SK-N-SH (cell line): Measurements from ENCODE around the gene GGA2. TPM values are rescaled to one million over a fixed set of nuclear protein-coding genes. Genes with fewer than 3 reads are reported as not detected.

Source experiments
- CTCF ChIA-PET: fragments of 300-600, 350-600 bp; formaldehyde crosslinking; extraction: SDS; loops from one replicate; lab custom pipeline; 2021; lab: Yijun Ruan, JAX
- POLR2A ChIA-PET: fragments of 350-600 bp; sonication (Branson Sonifier 250); formaldehyde crosslinking; extraction: SDS; loops from one replicate; lab custom pipeline; 2020; ENCODE audit warnings: antibody characterized with exemption, inconsistent platforms; lab: Yijun Ruan, JAX
- DNase-seq: peaks from one replicate; pipeline ENCODE4 v3.0.0; 2012
- H2AFZ ChIP-seq: fragments of 200-600 bp; sonication (generic); 2 replicates; pipeline ENCODE4 v1.8.1; 2016; ENCODE audit warnings: antibody characterized with exemption, mild to moderate bottlenecking, low read depth
- H3F3A ChIP-seq: fragments of 200-600 bp; sonication (generic); replicated peaks from 2 replicates; pipeline ENCODE3; 2016; ENCODE audit warnings: antibody characterized with exemption, mild to moderate bottlenecking; ENCODE audit not compliant: insufficient read depth
- H3K27ac ChIP-seq, 2 experiments: fragments of 200-500 bp in 1 of 2; fragments of 200-600 bp in 1 of 2; sonication (Bioruptor generic) in 1 of 2; sonication (generic), shearing (Covaris generic) in 1 of 2; 2 replicates each; pipeline versions ENCODE4 v1.5.1 to v1.6.1; 2014 to 2016; ENCODE audit warnings: low read depth in 2 of 2, inconsistent platforms in 1 of 2, low read length in 1 of 2, mild to moderate bottlenecking in 1 of 2, mixed read lengths in 1 of 2
- H3K27me3 ChIP-seq: fragments of 200-600 bp; sonication (generic), shearing (Covaris generic); 2 replicates; pipeline ENCODE4 v1.6.1; 2016; ENCODE audit warnings: mixed run types; ENCODE audit not compliant: insufficient read depth
- H3K36me3 ChIP-seq, 2 experiments: fragments of 200-500 bp in 1 of 2; fragments of 200-600 bp in 1 of 2; sonication (Bioruptor generic) in 1 of 2; sonication (generic) in 1 of 2; replicated peaks in 1 of 2; 2 replicates each; pipeline versions ENCODE3 to v1.5.1; 2014 to 2016; ENCODE audit warnings: low read length in 1 of 2, mild to moderate bottlenecking in 1 of 2; ENCODE audit not compliant: insufficient read depth in 2 of 2, control insufficient read depth in 1 of 2
- H3K4me1 ChIP-seq, 2 experiments: fragments of 200-500 bp in 1 of 2; fragments of 200-600 bp in 1 of 2; sonication (Bioruptor generic) in 1 of 2; sonication (generic), shearing (Covaris generic) in 1 of 2; 2 replicates each; pipeline versions ENCODE4 v1.5.1 to v1.6.1; 2014 to 2016; ENCODE audit warnings: low read depth in 1 of 2, low read length in 1 of 2, mixed run types in 1 of 2; ENCODE audit not compliant: insufficient read depth in 2 of 2, control insufficient read depth in 1 of 2
- H3K4me2 ChIP-seq: fragments of 200-600 bp; sonication (generic), shearing (Covaris generic); 2 replicates; pipeline ENCODE4 v1.6.1; 2017; ENCODE audit warnings: mixed run types
- H3K4me3 ChIP-seq, 2 experiments: fragments of 200-500 bp in 1 of 2; fragments of 200-600 bp in 1 of 2; sonication (Bioruptor generic) in 1 of 2; sonication (generic), shearing (Covaris generic) in 1 of 2; 2 replicates each; pipeline versions ENCODE4 v1.5.1 to v1.8.1; 2014 to 2016; ENCODE audit warnings: low read depth in 2 of 2, inconsistent platforms in 1 of 2, low read length in 1 of 2, mild to moderate bottlenecking in 1 of 2, mixed read lengths in 1 of 2, moderate library complexity in 1 of 2
- H3K79me2 ChIP-seq: fragments of 200-600 bp; sonication (generic); 2 replicates; pipeline ENCODE4 v1.8.1; 2017; ENCODE audit warnings: mild to moderate bottlenecking; ENCODE audit not compliant: insufficient read depth
- H3K9ac ChIP-seq: fragments of 200-600 bp; sonication (generic); 2 replicates; pipeline ENCODE4 v1.6.1; 2017; ENCODE audit warnings: mixed run types
- H3K9me2 ChIP-seq: fragments of 200-600 bp; sonication (generic); 2 replicates; pipeline ENCODE4 v1.6.1; 2017; ENCODE audit warnings: mixed run types
- H3K9me3 ChIP-seq: fragments of 200-600 bp; sonication (generic); 2 replicates; pipeline ENCODE4 v1.6.1; 2017; ENCODE audit warnings: mixed run types, mild to moderate bottlenecking, moderate library complexity
- H4K20me1 ChIP-seq: fragments of 200-600 bp; sonication (generic); 2 replicates; pipeline ENCODE4 v1.6.1; 2017; ENCODE audit warnings: mild to moderate bottlenecking, mixed run types; ENCODE audit not compliant: insufficient read depth
- ELF1 ChIP-seq: IDR thresholded peaks from 2 replicates; pipeline ENCODE4 v1.4.0; 2012
- EP300 ChIP-seq, 2 experiments: IDR thresholded peaks; 2 replicates each; pipeline versions ENCODE4 v1.4.0 to v1.6.1; 2012; ENCODE audit warnings: borderline replicate concordance in 1 of 2, low read depth in 1 of 2, low read length in 1 of 2
- EZH2phosphoT487 ChIP-seq: fragments of 200-600 bp; sonication (generic); IDR thresholded peaks from 2 replicates; pipeline ENCODE4 v1.6.1; 2017; ENCODE audit warnings: low read depth, mixed run types, mild to moderate bottlenecking, antibody characterized with exemption, moderate library complexity, borderline replicate concordance
- FOSL2 ChIP-seq: IDR thresholded peaks from 2 replicates; pipeline ENCODE4 v1.4.0; 2012; ENCODE audit warnings: low read depth, mild to moderate bottlenecking, moderate library complexity, borderline replicate concordance
- GABPA ChIP-seq: IDR thresholded peaks from 2 replicates; pipeline ENCODE4 v1.4.0; 2012; ENCODE audit warnings: low read depth, mild to moderate bottlenecking
- GATA2 ChIP-seq: sonication (generic); formaldehyde crosslinking; IDR thresholded peaks from 2 replicates; pipeline ENCODE4 v1.5.0; 2020; ENCODE audit warnings: mild to moderate bottlenecking, missing genetic modification reagents
- IRF3 ChIP-seq: fragments of 150-350 bp; IDR thresholded peaks from 2 replicates; pipeline ENCODE4 v1.6.1; 2016; ENCODE audit warnings: mild to moderate bottlenecking, low read depth, low read length
- JUND ChIP-seq: IDR thresholded peaks from 2 replicates; pipeline ENCODE4 v1.4.0; 2012
- MAX ChIP-seq: IDR thresholded peaks from 2 replicates; pipeline ENCODE4 v1.4.0; 2012; ENCODE audit warnings: low read depth
- MEF2A ChIP-seq: IDR thresholded peaks from 2 replicates; pipeline ENCODE4 v1.4.0; 2012; ENCODE audit warnings: low read depth, borderline replicate concordance
- MXI1 ChIP-seq: IDR thresholded peaks from 2 replicates; pipeline ENCODE4 v1.6.1; 2012; ENCODE audit warnings: mild to moderate bottlenecking, low read depth, low read length, improper control_type of control experiment
- NFIC ChIP-seq: IDR thresholded peaks from 2 replicates; pipeline ENCODE4 v1.4.0; 2012; ENCODE audit warnings: borderline replicate concordance
- RAD21 ChIP-seq: IDR thresholded peaks from 2 replicates; pipeline ENCODE4 v1.6.1; 2012; ENCODE audit warnings: mild to moderate bottlenecking, low read length
- RCOR1 ChIP-seq: fragments of 150-350 bp; IDR thresholded peaks from 2 replicates; pipeline ENCODE4 v1.6.1; 2017; ENCODE audit warnings: antibody characterized with exemption, low read length
- REST ChIP-seq: IDR thresholded peaks from 2 replicates; pipeline ENCODE4 v1.6.1; 2012; ENCODE audit warnings: mild to moderate bottlenecking, low read depth, low read length, moderate library complexity
- SIN3A ChIP-seq: IDR thresholded peaks from 2 replicates; pipeline ENCODE4 v1.6.1; 2012; ENCODE audit warnings: low read depth, mild to moderate bottlenecking, low read length, moderate library complexity, borderline replicate concordance
- TEAD4 ChIP-seq: IDR thresholded peaks from 2 replicates; pipeline ENCODE4 v1.4.0; 2012; ENCODE audit warnings: mild to moderate bottlenecking, borderline replicate concordance; ENCODE audit not compliant: insufficient read depth
- ZBTB33 ChIP-seq: IDR thresholded peaks from 2 replicates; pipeline ENCODE4 v1.4.0; 2012; ENCODE audit warnings: low read depth, borderline replicate concordance
- WGBS: methylation state at CpG from one replicate; pipeline ENCODE4 v1.1.6; 2017; ENCODE audit warnings: low lambda C conversion rate; 5-methylcytosine and 5-hydroxymethylcytosine counted together
- polyA plus RNA-seq, 3 experiments: library from polyadenylated mRNA; depleted of rRNA; stranded (reverse); fragments of >200 nt; gene quantifications; 2 replicates each; pipeline ENCODE4 v1.2.3, GENCODE V29; 2012

GGA2 gene
- polyA plus RNA-seq, 1 of the 3 experiments (the other 2 are of a cell fraction): 23.4 TPM

- no peak overlapping the region for H3K27ac ChIP-seq
- ChIA-PET POLR2A (no interaction called here), CTCF (interaction anchor here (0.6 to 1.1 kb wide), 2 partner anchors 21 to 24 kb away, joined by 3 read pairs; no protein-coding TSS in a partner anchor)
- H3K4me2 ChIP-seq: no peak overlapping the region
- H2AFZ ChIP-seq: no peak overlapping the region
- H4K20me1 ChIP-seq: no peaks in the 10 kb centered on the region
- H3F3A ChIP-seq: no peaks in the 10 kb centered on the region
- no peaks in the 10 kb centered on the region for H3K27me3 ChIP-seq
- H3K9me3 ChIP-seq: no peaks in the 10 kb centered on the region
- H3K9ac ChIP-seq: no peak overlapping the region
- no peaks in the 10 kb centered on the region for H3K79me2 ChIP-seq
- peaks cover 27 to 46% of the 10 kb centered on the region in 2 experiments for H3K36me3 ChIP-seq
- H3K4me3 ChIP-seq: no peak overlapping the region
- H3K9me2 ChIP-seq: no peaks in the 10 kb centered on the region
- no peak for TF ChIP-seq EZH2phosphoT487
- no peak for TF ChIP-seq TEAD4
- TF ChIP-seq MEF2A: no peak
- no peak for TF ChIP-seq RCOR1
- no peak for TF ChIP-seq GABPA
- no peak for TF ChIP-seq ELF1
- TF ChIP-seq IRF3: no peak
- TF ChIP-seq MXI1: no peak
- TF ChIP-seq RAD21: no peak
- 100% methylated on average over 5 of the region's 5 CpGs for WGBS
- DNase-seq: no peak
- no peaks in the 10 kb centered on the region for H3K4me1 ChIP-seq
Measured at GRCh38 chr16:23530062-23530461, 19.8 kb upstream of the GGA2 start.

GRCh38 chr16:23528644-23529310 lies 18.5 kb upstream of the GGA2 start:
- no peaks in the 10 kb centered on the region for H3K9me2 ChIP-seq
- no peak for DNase-seq
- ChIA-PET POLR2A (no interaction called here), CTCF (interaction anchor here (1.1 kb wide), 1 partner anchor 20 kb away, joined by 3 read pairs; no protein-coding TSS in a partner anchor)
- no peaks in the 10 kb centered on the region for H3K79me2 ChIP-seq
- no peak overlapping the region for H3K4me2 ChIP-seq
- no peaks in the 10 kb centered on the region for H3F3A ChIP-seq
- no peaks in the 10 kb centered on the region for H3K9me3 ChIP-seq
- H3K27me3 ChIP-seq: no peaks in the 10 kb centered on the region
- no peak overlapping the region for H3K4me3 ChIP-seq
- H3K9ac ChIP-seq: no peak overlapping the region
- peaks cover 22 to 43% of the 10 kb centered on the region in 2 experiments for H3K36me3 ChIP-seq
- no peak overlapping the region for H2AFZ ChIP-seq
- no peaks in the 10 kb centered on the region for H4K20me1 ChIP-seq
- H3K27ac ChIP-seq: no peak overlapping the region
- WGBS: 93% methylated on average over 10 of the region's 10 CpGs
- no peaks in the 10 kb centered on the region for H3K4me1 ChIP-seq
- TF ChIP-seq REST: no peak
- TF ChIP-seq FOSL2: no peak
- TF ChIP-seq GABPA: no peak
- no peak for TF ChIP-seq JUND
- no peak for TF ChIP-seq MEF2A
- no peak for TF ChIP-seq ZBTB33
- no peak for TF ChIP-seq NFIC
- no peak for TF ChIP-seq GATA2 (CRISPR knock-in tag)
- no peak for TF ChIP-seq RAD21
- no peak for TF ChIP-seq IRF3
- TF ChIP-seq SIN3A: no peak
- no peak for TF ChIP-seq EP300 (IDR thresholded peaks at IDR 0.05; ENCODE audit: borderline replicate concordance in 1 of 2, low read depth in 1 of 2, low read length in 1 of 2)
- no peak for TF ChIP-seq MAX
- no peak for TF ChIP-seq ELF1
